SH-SY5Y (cell line): ENCODE measurements around the gene COX7A2L.

ENCODE experiments used
- GATA2 ChIP-seq: IDR thresholded peaks from 2 replicates; pipeline ENCODE4 v1.6.1; 2011; ENCODE audit warnings: mild to moderate bottlenecking, low read depth, low read length
- GATA3 ChIP-seq: IDR thresholded peaks from 2 replicates; pipeline ENCODE4 v1.6.1; 2011; ENCODE audit warnings: low read depth, mild to moderate bottlenecking, low read length, moderate library complexity

COX7A2L gene

GRCh38 chr2:42350434-42351063 lies 10.5 kb downstream of the COX7A2L start:
- TF ChIP-seq GATA2 (no peak), GATA3 (no peak)

- TF ChIP-seq GATA2 (no peak), GATA3 (no peak)
Observed at GRCh38 chr2:42348113-42348805, 12.8 kb downstream of the COX7A2L start.

GRCh38 chr2:42345986-42346385 lies 15.0 kb downstream of the COX7A2L start:
- TF ChIP-seq GATA2 (no peak), GATA3 (no peak)

- TF ChIP-seq GATA2 (no peak), GATA3 (no peak)
Observed at GRCh38 chr2:42342795-42343241, 18.2 kb downstream of the COX7A2L start.

- 0 out of 2 replicates have a peak, but pooled peaks have one; percentile 21 for TF ChIP-seq GATA2
- no peak for TF ChIP-seq GATA3
Observed at GRCh38 chr2:42342061-42342794, 18.8 kb downstream of the COX7A2L start.

GRCh38 chr2:42340938-42341636 lies 19.9 kb downstream of the COX7A2L start:
- no peak for TF ChIP-seq GATA3
- TF ChIP-seq GATA2: no peak

- TF ChIP-seq GATA3 (no peak), GATA2 (no peak)
Observed at GRCh38 chr2:42340045-42340937, 20.7 kb downstream of the COX7A2L start.

- TF ChIP-seq GATA3: no peak
- no peak for TF ChIP-seq GATA2
Observed at GRCh38 chr2:42339191-42339912, 21.7 kb downstream of the COX7A2L start.

- TF ChIP-seq GATA2 (no peak), GATA3 (no peak)
Observed at GRCh38 chr2:42338567-42339190, 22.3 kb downstream of the COX7A2L start.

GRCh38 chr2:42337846-42338566 lies 23.0 kb downstream of the COX7A2L start:
- TF ChIP-seq GATA3 (no peak), GATA2 (no peak)

- TF ChIP-seq GATA2: no peak
- no peak for TF ChIP-seq GATA3
Observed at GRCh38 chr2:42337356-42337820, 23.6 kb downstream of the COX7A2L start.

GRCh38 chr2:42336361-42336965 lies 24.6 kb downstream of the COX7A2L start:
- TF ChIP-seq GATA2: no peak
